ENCODE data around the gene NTMT1.
A peak's percentile ranks its signal among the peaks of the same experiment; 100 is the strongest.

Gene NTMT1

DNA sequence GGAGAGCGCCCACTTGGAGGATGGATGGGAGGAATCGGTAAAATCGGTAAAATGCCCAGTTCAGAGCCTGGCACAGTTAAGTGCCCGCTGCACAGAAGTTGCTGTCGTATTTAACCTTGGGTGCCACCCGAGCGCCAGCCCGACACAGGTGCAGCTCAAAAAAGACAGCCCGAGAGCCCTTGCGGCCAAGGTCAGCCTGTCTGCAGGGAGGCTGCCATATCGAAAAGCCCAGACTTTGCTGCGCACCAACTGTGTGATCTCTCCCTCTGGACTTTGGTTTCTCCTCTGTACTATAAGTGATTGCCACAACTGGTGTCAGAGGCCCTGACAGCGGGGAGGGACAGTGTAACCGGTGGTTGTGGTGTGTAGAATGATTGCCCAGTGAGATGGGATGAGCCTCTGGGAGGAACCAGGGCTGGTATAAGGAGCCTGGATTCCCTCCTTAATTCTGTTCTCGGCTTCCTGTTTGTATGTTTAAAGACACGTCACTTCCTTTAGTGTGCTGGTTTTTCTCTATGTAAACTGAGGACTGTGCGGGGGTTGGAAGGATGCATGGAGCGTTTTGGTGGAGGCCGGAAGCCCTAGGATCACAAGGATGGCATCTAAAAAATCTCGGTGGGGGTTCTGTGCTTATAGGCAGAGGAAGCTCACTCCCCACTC is 792 bp downstream of the NTMT1 start:
- peak; percentile 69 for DNase-seq (ENCODE audit: low read depth)
- TF ChIP-seq, protein P1, sequence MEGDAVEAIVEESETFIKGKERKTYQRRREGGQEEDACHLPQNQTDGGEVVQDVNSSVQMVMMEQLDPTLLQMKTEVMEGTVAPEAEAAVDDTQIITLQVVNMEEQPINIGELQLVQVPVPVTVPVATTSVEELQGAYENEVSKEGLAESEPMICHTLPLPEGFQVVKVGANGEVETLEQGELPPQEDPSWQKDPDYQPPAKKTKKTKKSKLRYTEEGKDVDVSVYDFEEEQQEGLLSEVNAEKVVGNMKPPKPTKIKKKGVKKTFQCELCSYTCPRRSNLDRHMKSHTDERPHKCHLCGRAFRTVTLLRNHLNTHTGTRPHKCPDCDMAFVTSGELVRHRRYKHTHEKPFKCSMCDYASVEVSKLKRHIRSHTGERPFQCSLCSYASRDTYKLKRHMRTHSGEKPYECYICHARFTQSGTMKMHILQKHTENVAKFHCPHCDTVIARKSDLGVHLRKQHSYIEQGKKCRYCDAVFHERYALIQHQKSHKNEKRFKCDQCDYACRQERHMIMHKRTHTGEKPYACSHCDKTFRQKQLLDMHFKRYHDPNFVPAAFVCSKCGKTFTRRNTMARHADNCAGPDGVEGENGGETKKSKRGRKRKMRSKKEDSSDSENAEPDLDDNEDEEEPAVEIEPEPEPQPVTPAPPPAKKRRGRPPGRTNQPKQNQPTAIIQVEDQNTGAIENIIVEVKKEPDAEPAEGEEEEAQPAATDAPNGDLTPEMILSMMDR (IDR thresholded peaks at IDR 0.05; ENCODE audit: low read length, missing control alignments) = no peak
- peak overlapping the region; percentile 93 for H3K4me3 ChIP-seq (replicated peaks; ENCODE audit: low read depth, low read length)

DNA sequence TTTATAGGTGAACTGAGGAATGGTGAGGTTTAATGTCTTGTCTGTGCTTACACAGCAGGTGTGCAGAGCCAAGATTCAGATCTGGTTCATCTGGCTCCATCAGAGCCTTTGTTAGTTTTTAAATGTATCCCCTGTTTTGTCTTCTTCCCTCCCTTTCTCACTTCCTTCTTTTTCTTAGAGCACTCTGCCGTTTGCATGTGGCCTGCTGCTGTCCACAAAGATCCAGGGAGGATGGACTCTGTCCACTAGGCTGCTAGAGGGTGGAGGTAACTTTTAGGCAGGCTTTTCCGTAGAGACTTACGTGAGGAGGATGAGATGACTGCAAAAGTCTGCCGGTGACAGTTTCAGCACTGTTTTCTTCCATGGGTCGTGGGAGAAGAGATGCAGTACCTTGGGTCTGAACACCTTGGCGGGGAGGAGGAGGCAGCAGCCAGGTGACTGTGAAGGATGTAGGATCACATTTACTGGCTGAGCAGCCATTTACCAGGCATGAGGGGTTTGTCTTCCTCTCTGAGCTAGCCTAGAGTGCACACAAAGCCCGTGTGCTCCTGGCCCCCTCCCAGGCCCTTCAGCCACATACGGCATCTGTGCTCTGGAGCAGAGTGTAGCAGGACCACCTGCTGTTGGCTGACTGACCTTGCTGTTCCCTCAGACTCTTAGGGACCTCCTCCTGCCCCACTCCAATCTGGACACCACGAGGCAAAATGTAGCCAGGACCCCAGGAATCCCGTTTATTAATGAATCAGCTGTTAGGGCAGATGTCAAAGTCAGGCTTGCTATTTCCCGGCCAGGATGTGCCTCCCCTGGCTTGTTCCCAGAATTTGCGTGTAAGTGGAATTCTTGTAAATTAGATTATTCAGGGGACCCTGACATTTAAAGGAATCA is 1.8 kb downstream of the NTMT1 start:
- TF ChIP-seq, protein P1 (IDR thresholded peaks at IDR 0.05; ENCODE audit: low read length, missing control alignments) = no peak
- H3K4me3 ChIP-seq (replicated peaks; ENCODE audit: low read depth, low read length) = peak overlapping the region; percentile 93
- no peak for DNase-seq (ENCODE audit: low read depth)

DNA sequence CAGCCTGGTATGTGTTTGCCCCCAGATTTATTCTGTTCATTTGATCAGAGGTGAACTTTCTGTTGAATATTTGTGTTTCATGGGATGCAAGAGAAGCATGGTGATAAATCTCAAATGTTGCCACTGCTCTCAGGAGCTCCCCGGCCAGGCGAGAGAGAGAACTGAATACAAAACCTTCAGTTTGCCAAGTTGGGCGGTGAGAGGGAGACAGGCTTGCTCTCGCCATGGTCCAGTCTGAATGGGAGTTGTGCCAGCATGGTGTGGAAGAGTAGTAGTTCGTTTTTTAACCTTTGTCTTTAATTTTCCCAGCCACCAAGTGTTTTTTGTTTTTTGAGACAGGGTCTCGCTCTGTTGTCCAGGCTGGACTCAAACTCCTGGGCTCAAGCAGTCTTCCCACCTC is 2.7 kb downstream of the NTMT1 start:
- H3K4me3 ChIP-seq (replicated peaks; ENCODE audit: low read depth, low read length) = no peak overlapping the region
- no peak for DNase-seq (ENCODE audit: low read depth)
- TF ChIP-seq, protein P1 (IDR thresholded peaks at IDR 0.05; ENCODE audit: low read length, missing control alignments) = no peak

DNA sequence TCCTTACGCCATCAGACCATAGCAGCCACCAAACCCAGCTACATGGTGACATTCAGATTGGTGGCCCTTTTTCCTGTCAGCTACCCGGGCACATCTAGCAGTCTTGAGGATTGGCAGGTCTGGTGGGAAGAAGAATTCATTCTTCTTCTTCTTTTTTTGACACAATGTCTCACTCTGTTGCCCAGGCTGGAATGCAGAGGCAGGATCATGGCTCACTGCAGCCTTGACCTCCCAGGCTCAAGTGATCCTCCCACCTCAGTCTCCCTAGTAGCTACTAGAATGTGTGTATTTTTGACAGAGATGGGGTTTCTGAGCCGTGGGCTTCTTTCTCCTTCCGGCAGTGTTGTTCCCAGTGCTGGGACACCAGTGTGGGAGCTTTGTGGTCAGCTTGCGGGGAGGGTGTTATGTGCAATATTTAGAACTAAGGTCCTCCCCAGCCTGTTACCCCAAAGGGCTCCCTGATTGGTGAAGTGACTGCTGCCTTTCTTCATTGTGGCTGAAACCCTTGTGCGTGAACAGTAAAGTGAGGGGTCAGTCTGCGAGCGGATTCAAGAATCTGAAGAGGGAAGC is 3.4 kb downstream of the NTMT1 start:
- no peak overlapping the region for H3K4me3 ChIP-seq (replicated peaks; ENCODE audit: low read depth, low read length)
- TF ChIP-seq, protein P1 (IDR thresholded peaks at IDR 0.05; ENCODE audit: low read length, missing control alignments) = no peak
- no peak for DNase-seq (ENCODE audit: low read depth)

DNA sequence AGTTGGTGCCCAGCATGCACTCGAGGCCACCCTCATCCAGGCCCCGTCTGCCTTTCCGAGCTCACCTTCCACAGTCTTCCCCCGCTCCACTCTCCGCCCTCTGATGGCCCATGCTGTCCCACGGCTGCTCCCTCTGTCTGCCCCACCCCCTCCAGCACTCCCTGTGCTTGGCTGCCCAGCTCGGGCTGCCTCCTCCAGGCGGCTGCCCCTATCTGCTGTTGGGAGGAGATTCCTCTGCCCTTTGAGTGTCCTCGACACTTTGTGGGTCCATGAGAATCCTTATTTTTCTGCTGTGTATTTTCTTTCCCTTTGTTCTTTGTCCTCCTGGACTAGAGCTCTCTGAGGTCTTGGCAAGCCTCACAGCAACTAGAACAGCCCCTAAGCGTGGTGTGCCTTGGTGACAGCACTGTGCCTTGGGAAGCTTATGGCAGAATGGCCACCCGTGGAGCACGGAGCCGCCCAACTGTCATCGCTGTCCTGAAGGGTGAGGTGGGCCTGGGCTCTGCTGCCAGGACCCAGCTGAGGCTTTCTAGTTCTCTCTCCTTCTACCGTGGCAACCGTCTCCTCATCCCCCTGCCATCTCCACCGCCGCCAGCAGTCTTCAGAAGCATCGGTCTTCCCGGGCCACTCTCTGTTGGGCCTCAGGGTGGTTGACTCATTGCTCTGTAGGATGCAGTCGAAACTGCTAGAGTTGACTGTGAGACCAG is 5.2 kb downstream of the NTMT1 start:
- TF ChIP-seq, protein P1 (IDR thresholded peaks at IDR 0.05; ENCODE audit: low read length, missing control alignments) = no peak
- peak; percentile 26 for DNase-seq (ENCODE audit: low read depth)
- H3K4me3 ChIP-seq (replicated peaks; ENCODE audit: low read depth, low read length) = no peak overlapping the region

DNA sequence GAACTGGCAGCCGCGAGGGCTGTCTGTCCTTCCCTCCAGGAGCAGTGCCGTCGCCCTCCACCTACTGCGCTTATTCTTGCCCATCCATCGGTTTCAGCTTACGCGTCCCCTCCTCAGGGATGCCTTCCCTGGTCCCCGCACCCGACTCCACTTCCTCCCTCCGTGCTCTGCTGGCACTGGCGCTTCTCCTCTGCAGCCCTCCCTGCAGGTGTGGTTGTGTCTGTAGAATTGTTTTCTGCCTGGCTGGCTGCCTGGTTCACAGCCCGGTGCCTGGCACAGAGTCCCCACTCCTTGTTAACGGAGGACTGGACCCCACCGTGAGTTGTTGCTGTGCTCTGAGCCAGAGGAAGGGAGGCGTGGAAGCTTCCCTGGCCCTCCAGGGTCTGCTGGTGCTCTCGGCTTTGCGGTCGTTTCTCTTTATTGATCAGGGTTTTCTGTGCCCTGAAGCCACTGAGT is 5.7 kb downstream of the NTMT1 start:
- DNase-seq (ENCODE audit: low read depth) = no peak
- TF ChIP-seq, protein P1 (IDR thresholded peaks at IDR 0.05; ENCODE audit: low read length, missing control alignments) = no peak
- no peak overlapping the region for H3K4me3 ChIP-seq (replicated peaks; ENCODE audit: low read depth, low read length)
